Sigmoid colon (tissue), 4 donors: Measurements from ENCODE around the gene DNAH11.

Experiments
- CTCF ChIP-seq, 4 experiments: fragments of 450-650 bp in 3 of 4; fragments of 200-600 bp in 1 of 4; IDR thresholded peaks; one replicate each; pipeline ENCODE4 v1.5.1; 2016 to 2019; ENCODE audit warnings: antibody characterized with exemption in 4 of 4, mild to moderate bottlenecking in 3 of 4, moderate library complexity in 2 of 4
- POLR2A ChIP-seq, 2 donors: fragments of 450-650 bp; IDR thresholded peaks; one replicate each; pipeline ENCODE4 v1.6.1; 2016; ENCODE audit warnings: antibody characterized with exemption in 2 of 2, mild to moderate bottlenecking in 2 of 2, moderate library complexity in 2 of 2
- POLR2AphosphoS5 ChIP-seq, 4 donors: sonication (generic); formaldehyde crosslinking; IDR thresholded peaks; one replicate each; pipeline ENCODE4 v1.6.1; 2017; ENCODE audit warnings: antibody characterized with exemption in 4 of 4

DNA sequence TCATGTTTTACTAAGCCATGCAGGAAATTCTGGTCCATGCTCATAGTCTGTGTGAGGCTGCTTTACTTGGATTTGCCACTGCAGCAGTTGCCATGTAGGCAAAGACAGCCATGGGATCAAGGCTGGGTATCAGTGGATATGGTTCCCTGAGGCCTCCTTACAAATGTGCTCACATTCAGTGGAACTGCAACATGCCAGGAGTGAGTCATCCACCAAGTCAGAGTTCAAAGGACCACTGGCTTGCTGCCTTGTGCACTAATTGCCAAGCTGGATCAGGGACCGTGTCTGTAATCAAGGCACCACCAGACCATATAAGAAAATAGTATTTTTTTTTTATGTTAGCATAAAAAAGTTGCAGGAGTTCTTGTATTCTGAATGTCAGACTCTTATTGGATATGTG, 301.9 kb downstream of the DNAH11 start:
- TF ChIP-seq CTCF (IDR thresholded peaks at IDR 0.05) (no peak), POLR2A (IDR thresholded peaks at IDR 0.05) (no peak), POLR2AphosphoS5 (IDR thresholded peaks at IDR 0.05) (no peak)
